ENCODE measurements around the gene SPTBN1.

The SPTBN1 gene

DNA sequence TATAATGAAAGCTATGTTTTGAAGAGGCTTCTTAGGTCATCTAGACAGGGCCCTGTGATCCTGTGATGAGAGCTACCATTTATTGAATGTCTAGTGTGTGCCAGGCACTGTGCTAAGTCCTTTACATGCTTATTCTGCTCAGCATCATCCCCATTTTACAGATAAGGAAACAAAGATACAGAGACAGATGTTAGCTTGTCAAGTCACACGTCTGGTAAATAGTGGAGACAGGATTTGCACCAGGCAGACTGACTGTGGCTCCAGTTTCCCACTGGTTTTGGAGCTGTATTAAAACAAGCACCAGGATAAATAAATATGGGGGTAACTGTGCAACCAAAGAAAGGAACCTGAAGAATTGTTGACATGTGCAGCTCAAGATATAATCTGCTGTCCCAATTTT, 248.1 kb downstream of the SPTBN1 start:
- no peak for DNase-seq (ENCODE audit: low read depth in 2 of 2)

- DNase-seq (ENCODE audit: low read depth in 2 of 2) = no peak
Measured at GRCh38 chr2:54704688-54705605, 248.8 kb downstream of the SPTBN1 start.

GRCh38 chr2:54706622-54707021, 250.5 kb downstream of the SPTBN1 start:
- no peak for DNase-seq (ENCODE audit: low read depth in 2 of 2)

DNA sequence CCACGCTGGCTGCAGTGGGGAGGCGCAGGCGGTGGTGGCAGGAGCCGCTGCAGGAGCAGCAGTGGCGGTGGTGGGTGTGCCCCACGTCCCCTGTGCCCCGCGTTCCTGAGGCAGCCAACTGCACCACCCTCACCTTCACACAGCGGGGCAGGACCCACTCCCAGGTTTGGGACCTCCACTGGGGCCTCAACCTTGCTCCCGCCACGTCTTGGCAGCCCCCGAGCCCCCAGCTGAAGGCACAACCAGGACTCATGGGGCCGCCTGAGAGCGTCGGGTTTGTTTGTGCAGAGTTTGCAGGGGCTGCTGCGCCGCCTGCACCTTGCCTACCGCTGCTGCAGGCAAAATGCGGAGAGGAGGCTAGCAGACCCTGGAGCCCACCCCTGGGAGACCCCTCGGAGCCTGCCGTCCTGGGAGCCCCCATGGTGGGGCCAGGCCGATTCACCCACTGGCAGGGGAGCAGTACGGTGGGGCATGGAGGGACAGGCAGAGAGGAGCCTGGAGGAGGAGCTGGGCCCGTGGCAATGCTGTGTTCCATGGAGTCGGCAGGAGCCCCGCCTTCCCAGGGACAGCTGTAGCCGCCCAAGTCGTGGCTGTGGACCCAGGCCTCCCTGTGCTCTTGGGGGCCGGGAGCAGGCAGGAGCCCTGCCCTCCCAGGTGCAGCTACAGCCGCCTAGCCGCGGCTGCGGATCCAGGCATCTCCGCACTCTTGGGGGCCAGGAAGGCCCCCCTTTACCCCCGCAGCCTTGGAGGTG, 252.6 kb downstream of the SPTBN1 start:
- no peak for DNase-seq (ENCODE audit: low read depth in 2 of 2)

DNA sequence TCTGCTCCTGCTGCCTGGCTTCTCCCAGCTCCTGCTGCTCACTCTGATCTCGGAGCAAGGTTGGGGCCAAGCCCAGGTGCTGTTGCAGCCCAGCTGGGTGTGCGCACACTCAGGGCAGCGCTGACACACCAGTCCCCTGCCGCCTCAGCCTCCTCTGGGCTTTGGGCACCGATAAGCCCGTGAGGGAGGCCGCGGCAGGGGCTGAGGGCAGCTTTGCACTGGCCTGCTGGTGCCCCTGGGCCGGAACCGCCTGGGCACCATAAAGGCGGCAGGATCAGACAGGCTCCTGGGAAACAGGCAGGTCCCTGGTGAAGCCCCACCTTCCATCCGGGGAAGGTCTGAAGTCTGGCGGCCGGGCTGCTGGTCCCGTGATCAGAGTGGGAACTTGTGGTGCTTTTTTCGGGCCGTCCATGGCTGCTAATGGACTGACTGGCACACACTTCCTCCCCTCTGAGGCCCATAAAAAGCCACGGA, 253.2 kb downstream of the SPTBN1 start:
- no peak for DNase-seq (ENCODE audit: low read depth in 2 of 2)

GRCh38 chr2:54710216-54710615, 254.1 kb downstream of the SPTBN1 start:
- no peak for DNase-seq (ENCODE audit: low read depth in 2 of 2)

DNA sequence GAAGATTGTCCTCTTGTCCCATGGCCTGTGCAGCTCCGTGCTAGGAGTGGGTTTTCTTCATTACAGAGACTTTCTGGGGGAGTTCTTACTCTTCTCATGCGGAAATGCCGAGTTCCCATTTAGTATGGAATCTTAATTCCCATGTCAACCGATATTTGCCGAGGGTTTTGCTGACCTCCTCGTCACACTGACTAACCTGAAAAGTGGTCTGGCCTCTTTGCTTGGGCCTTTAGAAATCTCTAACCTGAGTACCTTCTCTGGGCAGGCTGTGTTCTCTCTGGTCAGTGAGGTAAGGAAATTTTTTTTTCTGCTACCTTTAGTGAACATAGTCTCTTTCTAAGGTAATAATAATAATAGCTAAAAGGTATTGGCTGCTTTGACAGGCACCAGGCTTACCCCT, 256.4 kb downstream of the SPTBN1 start:
- DNase-seq (ENCODE audit: low read depth in 2 of 2) = no peak

- no peak for DNase-seq (ENCODE audit: low read depth in 2 of 2)
Measured at GRCh38 chr2:54714996-54715395, 258.9 kb downstream of the SPTBN1 start.

GRCh38 chr2:54716375-54716774, 260.2 kb downstream of the SPTBN1 start:
- no peak for DNase-seq (ENCODE audit: low read depth in 2 of 2)

GRCh38 chr2:54720563-54720962, 264.4 kb downstream of the SPTBN1 start:
- no peak for DNase-seq (ENCODE audit: low read depth in 2 of 2)
